Stimulated activated CD8-positive, alpha-beta memory T cell treated with anti-CD3 and anti-CD28 coated beads, Interleukin-4, amount 100 ng/mL, for 4 hours (primary cell): Measurements from ENCODE around the gene RET.

Source experiments
- DNase-seq, 2 donors: peaks; one replicate each; pipeline ENCODE4 v3.0.0-alpha.2; 2020; ENCODE audit warnings: low read depth in 2 of 2, low spot score in 1 of 2

The RET gene

GRCh38 chr10:43061760-43062159, 15.1 kb upstream of the RET start:
- DNase-seq = no peak

GRCh38 chr10:43062402-43063160, 14.3 kb upstream of the RET start:
- DNase-seq = no peak

- DNase-seq = no peak
Observed at GRCh38 chr10:43064331-43065075, 12.4 kb upstream of the RET start.

GRCh38 chr10:43065234-43065633, 11.6 kb upstream of the RET start:
- no peak for DNase-seq

GRCh38 chr10:43065761-43066160, 11.1 kb upstream of the RET start:
- DNase-seq = no peak

GRCh38 chr10:43066481-43066880, 10.4 kb upstream of the RET start:
- no peak for DNase-seq

GRCh38 chr10:43067391-43068135, 9.3 kb upstream of the RET start:
- DNase-seq = no peak

- no peak for DNase-seq
Observed at GRCh38 chr10:43068136-43068395, 8.8 kb upstream of the RET start.

GRCh38 chr10:43068471-43069210, 8.2 kb upstream of the RET start:
- no peak for DNase-seq

- DNase-seq = no peak
Observed at GRCh38 chr10:43069211-43069515, 7.7 kb upstream of the RET start.

- DNase-seq = no peak
Observed at GRCh38 chr10:43069579-43069978, 7.3 kb upstream of the RET start.

- DNase-seq = no peak
Observed at GRCh38 chr10:43070121-43071085, 6.5 kb upstream of the RET start.

GRCh38 chr10:43071865-43072650, 4.8 kb upstream of the RET start:
- DNase-seq = no peak

- no peak for DNase-seq
Observed at GRCh38 chr10:43073191-43073590, 3.7 kb upstream of the RET start.

- DNase-seq = no peak
Observed at GRCh38 chr10:43073721-43074120, 3.1 kb upstream of the RET start.

- no peak for DNase-seq
Observed at GRCh38 chr10:43074409-43074808, 2.5 kb upstream of the RET start.

GRCh38 chr10:43074827-43075611, 1.9 kb upstream of the RET start:
- DNase-seq = no peak

GRCh38 chr10:43075612-43076003, 1.3 kb upstream of the RET start:
- DNase-seq = no peak

GRCh38 chr10:43076311-43076875, 476 bp upstream of the RET start:
- no peak for DNase-seq
